Keratinocyte (primary cell): ENCODE measurements around the gene PUS1. TPM values are rescaled to one million over a fixed set of nuclear protein-coding genes. Genes with fewer than 3 reads are reported as not detected.
A peak's percentile ranks its signal among the peaks of the same experiment; 100 is the strongest.

Experiments used
- DNase-seq: peaks from one replicate; pipeline ENCODE4 v3.0.0-alpha.2; 2011; ENCODE audit warnings: low read depth, missing footprints, low spot score
- FAIRE-seq: peaks from 2 replicates; lab custom pipeline; 2011; peaks lifted over from hg19 to GRCh38; lab: Jason Lieb, UNC
- H2AFZ ChIP-seq: 2 replicates; pipeline ENCODE4 v1.6.0; 2012; ENCODE audit warnings: low read length, control low read depth, inconsistent platforms; ENCODE audit not compliant: control insufficient read depth
- H3K27ac ChIP-seq: 2 replicates; pipeline ENCODE4 v1.5.1; 2011; ENCODE audit warnings: low read length; ENCODE audit not compliant: control insufficient read depth, insufficient read depth
- H3K27me3 ChIP-seq: 3 replicates; pipeline ENCODE4 v1.6.0; 2011; ENCODE audit warnings: low read length; ENCODE audit not compliant: control insufficient read depth, insufficient read depth; ENCODE audit errors: extremely low read depth
- H3K36me3 ChIP-seq, 2 experiments: 2 replicates in 1 of 2; 3 replicates in 1 of 2; pipeline ENCODE4 v1.5.1; 2011; ENCODE audit warnings: low read length in 2 of 2, mild to moderate bottlenecking in 1 of 2; ENCODE audit not compliant: control insufficient read depth in 2 of 2, insufficient read depth in 2 of 2; ENCODE audit errors: extremely low read depth in 1 of 2
- H3K4me1 ChIP-seq: 3 replicates; pipeline ENCODE4 v1.5.1; 2011; ENCODE audit warnings: low read length; ENCODE audit not compliant: control insufficient read depth, insufficient read depth; ENCODE audit errors: extremely low read depth
- H3K4me2 ChIP-seq: 3 replicates; pipeline ENCODE4 v1.6.0; 2011; ENCODE audit warnings: low read depth, low read length; ENCODE audit not compliant: control insufficient read depth, insufficient read depth; ENCODE audit errors: extremely low read depth
- H3K4me3 ChIP-seq, 3 experiments: fragments of 200-600 bp in 1 of 3; sonication (generic) in 1 of 3; 2 replicates in 2 of 3; 3 replicates in 1 of 3; pipeline ENCODE4 v1.5.1; 2011 to 2016; ENCODE audit warnings: low read length in 3 of 3, mild to moderate bottlenecking in 3 of 3, control low read depth in 2 of 3, inconsistent platforms in 1 of 3, low read depth in 1 of 3, mixed read lengths in 1 of 3, mixed run types in 1 of 3, moderate library complexity in 1 of 3; ENCODE audit not compliant: control insufficient read depth in 2 of 3, insufficient read depth in 2 of 3; ENCODE audit errors: extremely low read depth in 1 of 3
- H3K79me2 ChIP-seq: 2 replicates; pipeline ENCODE4 v1.6.0; 2012; ENCODE audit warnings: low read length; ENCODE audit not compliant: control insufficient read depth, insufficient read depth
- H3K9ac ChIP-seq: 3 replicates; pipeline ENCODE4 v1.6.0; 2011; ENCODE audit warnings: low read length; ENCODE audit not compliant: control insufficient read depth, insufficient read depth; ENCODE audit errors: extremely low read depth
- H3K9me1 ChIP-seq: 3 replicates; pipeline ENCODE4 v1.6.0; 2011; ENCODE audit warnings: low read length; ENCODE audit not compliant: control insufficient read depth, insufficient read depth; ENCODE audit errors: extremely low read depth
- H3K9me3 ChIP-seq: 2 replicates; pipeline ENCODE4 v1.5.1; 2012; ENCODE audit warnings: low read depth, low read length; ENCODE audit not compliant: control insufficient read depth
- H4K20me1 ChIP-seq: 3 replicates; pipeline ENCODE4 v1.6.0; 2011; ENCODE audit warnings: low read length; ENCODE audit not compliant: control insufficient read depth, insufficient read depth; ENCODE audit errors: extremely low read depth
- CTCF ChIP-seq, 3 experiments: IDR thresholded peaks in 1 of 3; conservative IDR thresholded peaks in 1 of 3; optimal IDR thresholded peaks in 1 of 3; 2 replicates in 2 of 3; 3 replicates in 1 of 3; pipeline versions ENCODE3 to v1.5.1; 2011; ENCODE audit warnings: low read length in 3 of 3, mild to moderate bottlenecking in 3 of 3, moderate library complexity in 2 of 3, control low read depth in 1 of 3, inconsistent platforms in 1 of 3; ENCODE audit not compliant: insufficient read depth in 2 of 3; ENCODE audit errors: extremely low read depth in 1 of 3
- EZH2 ChIP-seq: IDR thresholded peaks from one replicate; pipeline ENCODE4 v1.6.1; 2012; ENCODE audit warnings: inconsistent platforms, mild to moderate bottlenecking, low read length, moderate library complexity
- dilution Hi-C: fragments of 300-500 bp; cut with MboI; formaldehyde crosslinking; loops from one replicate; pipeline ENCODE4 v1.7.0; 2020; ENCODE audit warnings: low sequenced_read_pairs; ENCODE audit not compliant: extremely low pct_ligation_motif_present
- polyA plus RNA-seq, 5 experiments: library from polyadenylated mRNA; depleted of rRNA in 3 of 5; stranded (reverse) in 3 of 5; stranded (forward) in 1 of 5; unstranded in 1 of 5; fragments of >200 nt; gene quantifications; 1 replicate in 1 of 5; 2 replicates in 3 of 5; 3 replicates in 1 of 5; pipeline versions ENCODE4 v1.2.1 to v1.2.3, GENCODE V29; 2011 to 2012; ENCODE audit warnings: missing spikeins in 2 of 5, low read depth in 1 of 5, low replicate concordance in 1 of 5

Gene PUS1
- polyA plus RNA-seq, 1 donor (not counting 4 experiments of a cell fraction or from before 2014, with no cell fraction given), result 25.8 TPM

GRCh38 chr12:131911851-131912477 is 17.1 kb upstream of the PUS1 start:
- Histone ChIP-seq H3K9me3 (no peaks in the 10 kb centered on the region), H3K79me2 (no peaks in the 10 kb centered on the region), H3K27ac (no peak overlapping the region), H3K27me3 (no peaks in the 10 kb centered on the region), H3K36me3 (peaks cover 0 to 32% of the 10 kb centered on the region in 2 experiments), H4K20me1 (no peaks in the 10 kb centered on the region), H3K4me1 (no peaks in the 10 kb centered on the region), H3K9ac (no peak overlapping the region), H3K4me2 (no peak overlapping the region), H3K9me1 (no peaks in the 10 kb centered on the region), H3K4me3 (no peak overlapping the region), H2AFZ (no peak overlapping the region)
- DNase-seq, result no peak
- TF ChIP-seq CTCF (optimal IDR thresholded peaks at IDR 0.05 in 1 of 3, IDR thresholded peaks at IDR 0.05 in 1 of 3, conservative IDR thresholded peaks at IDR 0.05 in 1 of 3; ENCODE audit: extremely low read depth in 1 of 3, insufficient read depth in 2 of 3, low read length in 3 of 3) (no peak), EZH2 (no peak)
- no peak for FAIRE-seq
- dilution Hi-C loops, result no loop called here

- no peaks in the 10 kb centered on the region for H3K27me3 ChIP-seq
- H3K9ac ChIP-seq, result no peak overlapping the region
- no peak overlapping the region for H3K4me2 ChIP-seq
- no peak overlapping the region for H3K27ac ChIP-seq
- peak in 2 of 3 experiments; percentile 5 to 8 for TF ChIP-seq CTCF (optimal IDR thresholded peaks at IDR 0.05 in 1 of 3, IDR thresholded peaks at IDR 0.05 in 1 of 3, conservative IDR thresholded peaks at IDR 0.05 in 1 of 3; ENCODE audit: extremely low read depth in 1 of 3, insufficient read depth in 2 of 3, low read length in 3 of 3)
- no peak for TF ChIP-seq EZH2
- dilution Hi-C loops, result no loop called here
- no peaks in the 10 kb centered on the region for H4K20me1 ChIP-seq
- DNase-seq (no peak), FAIRE-seq (no peak)
- H3K9me3 ChIP-seq, result no peaks in the 10 kb centered on the region
- no peak overlapping the region for H3K4me3 ChIP-seq
- peaks cover 0 to 31% of the 10 kb centered on the region in 2 experiments for H3K36me3 ChIP-seq
- H2AFZ ChIP-seq, result no peak overlapping the region
- H3K9me1 ChIP-seq, result no peaks in the 10 kb centered on the region
- H3K79me2 ChIP-seq, result no peaks in the 10 kb centered on the region
- H3K4me1 ChIP-seq, result no peaks in the 10 kb centered on the region
Observed at GRCh38 chr12:131912518-131913274, 16.4 kb upstream of the PUS1 start.
